ENCODE measurements around the gene RANGAP1. TPM values are rescaled to one million over a fixed set of nuclear protein-coding genes. Genes with fewer than 3 reads are reported as not detected.

Gene RANGAP1
- total and polyA plus RNA-seq, 2 of the 8 experiments (the other 6 are each of a cell fraction or from before 2014, with no cell fraction given) = 121 to 171 TPM

DNA sequence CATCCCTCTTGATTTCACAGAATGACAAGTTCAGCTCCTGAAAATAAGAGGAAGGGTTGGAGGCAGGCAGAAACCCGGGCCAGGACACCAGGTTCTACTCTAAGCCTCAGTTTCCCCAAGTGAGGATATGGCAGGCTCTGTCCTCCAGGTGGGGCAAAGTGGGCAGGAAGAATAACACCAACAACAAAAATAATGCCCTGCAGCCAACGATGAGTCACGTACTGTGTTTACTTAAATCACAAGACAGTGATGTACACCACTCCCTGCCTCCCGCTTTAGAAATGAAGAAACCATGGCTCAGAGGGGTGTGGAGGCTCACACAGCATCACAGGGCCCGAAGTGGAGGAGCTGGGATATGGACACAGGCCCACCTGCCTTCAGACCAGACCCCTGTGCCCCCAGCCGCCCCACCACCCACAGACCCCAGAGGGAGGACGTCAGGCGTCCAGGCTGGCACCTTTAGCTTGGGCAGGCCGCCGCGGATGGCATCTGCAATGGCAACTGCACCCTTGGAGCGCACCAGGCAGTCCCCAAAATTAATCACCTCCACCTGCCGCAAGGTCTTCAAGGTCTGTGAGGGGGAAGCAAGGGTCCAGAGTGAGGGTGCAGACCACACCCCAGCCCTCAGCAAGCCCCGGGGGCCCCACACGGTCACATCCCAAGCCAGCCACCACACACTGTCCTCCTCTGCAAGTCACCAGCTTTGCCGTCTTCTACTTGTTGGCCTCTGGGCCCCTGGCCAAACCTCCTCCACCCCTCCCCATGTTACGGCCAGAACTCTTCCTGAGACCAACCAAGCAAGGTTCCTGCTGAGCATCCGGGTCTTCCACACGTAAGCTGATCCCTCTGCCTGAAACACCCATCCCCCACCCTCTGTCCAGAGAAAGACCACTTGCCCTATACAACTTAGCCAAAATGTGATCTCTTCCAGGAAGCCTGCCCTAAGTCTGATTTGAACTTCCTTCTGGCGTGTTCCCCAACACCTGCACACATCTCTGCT lies 29.4 kb downstream of the RANGAP1 start (continued):
- TF ChIP-seq, protein P1, sequence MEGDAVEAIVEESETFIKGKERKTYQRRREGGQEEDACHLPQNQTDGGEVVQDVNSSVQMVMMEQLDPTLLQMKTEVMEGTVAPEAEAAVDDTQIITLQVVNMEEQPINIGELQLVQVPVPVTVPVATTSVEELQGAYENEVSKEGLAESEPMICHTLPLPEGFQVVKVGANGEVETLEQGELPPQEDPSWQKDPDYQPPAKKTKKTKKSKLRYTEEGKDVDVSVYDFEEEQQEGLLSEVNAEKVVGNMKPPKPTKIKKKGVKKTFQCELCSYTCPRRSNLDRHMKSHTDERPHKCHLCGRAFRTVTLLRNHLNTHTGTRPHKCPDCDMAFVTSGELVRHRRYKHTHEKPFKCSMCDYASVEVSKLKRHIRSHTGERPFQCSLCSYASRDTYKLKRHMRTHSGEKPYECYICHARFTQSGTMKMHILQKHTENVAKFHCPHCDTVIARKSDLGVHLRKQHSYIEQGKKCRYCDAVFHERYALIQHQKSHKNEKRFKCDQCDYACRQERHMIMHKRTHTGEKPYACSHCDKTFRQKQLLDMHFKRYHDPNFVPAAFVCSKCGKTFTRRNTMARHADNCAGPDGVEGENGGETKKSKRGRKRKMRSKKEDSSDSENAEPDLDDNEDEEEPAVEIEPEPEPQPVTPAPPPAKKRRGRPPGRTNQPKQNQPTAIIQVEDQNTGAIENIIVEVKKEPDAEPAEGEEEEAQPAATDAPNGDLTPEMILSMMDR (IDR thresholded peaks at IDR 0.05; ENCODE audit: control extremely low read depth in 1 of 3, insufficient read depth in 1 of 3, low read depth in 1 of 3, low read length in 3 of 3) = no peak
